Common myeloid progenitor, CD34-positive (primary cell): ENCODE data around the gene TRABD.

Experiments
- CTCF ChIA-PET: fragments of 350-600 bp; sonication (Branson Sonifier 250); formaldehyde crosslinking; loops from one replicate; lab custom pipeline; 2021; ENCODE audit warnings: antibody characterized with exemption; lab: Charles Lee
- POLR2A ChIA-PET: fragments of 350-600 bp; sonication (Branson Sonifier 250); formaldehyde crosslinking; loops from one replicate; lab custom pipeline; 2021; ENCODE audit warnings: antibody characterized with exemption; lab: Charles Lee
- DNase-seq, 3 donors: peaks; one replicate each; pipeline versions ENCODE4 v3.0.0 to v3.0.0-alpha.2; 2013
- H3K27ac ChIP-seq, 2 experiments: 1 replicate in 1 of 2; 2 replicates in 1 of 2; pipeline ENCODE4 v1.7.0; 2013; ENCODE audit warnings: inconsistent platforms in 2 of 2, low read length in 2 of 2, mild to moderate bottlenecking in 2 of 2, low read depth in 1 of 2, moderate library complexity in 1 of 2; ENCODE audit not compliant: severe bottlenecking in 2 of 2, insufficient read depth in 1 of 2, poor library complexity in 1 of 2
- H3K27me3 ChIP-seq, 5 experiments: replicated peaks in 2 of 5; 1 replicate in 3 of 5; 2 replicates in 2 of 5; pipeline versions ENCODE4 v1.6.1 to v1.7.0; 2013; ENCODE audit warnings: low read length in 4 of 5, mild to moderate bottlenecking in 2 of 5, moderate library complexity in 2 of 5, inconsistent platforms in 1 of 5; ENCODE audit not compliant: insufficient read depth in 5 of 5, control insufficient read depth in 4 of 5
- H3K36me3 ChIP-seq, 4 experiments: 1 replicate in 2 of 4; 2 replicates in 2 of 4; pipeline versions ENCODE4 v1.6.1 to v1.7.0; 2013; ENCODE audit warnings: low read length in 3 of 4, control low read depth in 1 of 4, mild to moderate bottlenecking in 1 of 4; ENCODE audit not compliant: control insufficient read depth in 4 of 4, insufficient read depth in 4 of 4
- H3K4me1 ChIP-seq, 4 experiments: 1 replicate in 3 of 4; 2 replicates in 1 of 4; pipeline versions ENCODE4 v1.6.1 to v1.7.1; 2013; ENCODE audit warnings: low read length in 3 of 4, mild to moderate bottlenecking in 3 of 4, control low read depth in 1 of 4, inconsistent platforms in 1 of 4, moderate library complexity in 1 of 4; ENCODE audit not compliant: control insufficient read depth in 4 of 4, insufficient read depth in 4 of 4; ENCODE audit errors: control extremely low read depth in 1 of 4
- H3K4me3 ChIP-seq, 7 experiments: 1 replicate in 4 of 7; 2 replicates in 3 of 7; pipeline versions ENCODE4 v1.5.1 to v1.7.0; 2013; ENCODE audit warnings: mild to moderate bottlenecking in 7 of 7, low read length in 6 of 7, moderate library complexity in 6 of 7, inconsistent platforms in 2 of 7, low read depth in 2 of 7, control low read depth in 1 of 7; ENCODE audit not compliant: insufficient read depth in 4 of 7, control insufficient read depth in 1 of 7; ENCODE audit errors: extremely low read depth in 1 of 7
- H3K9me3 ChIP-seq, 5 experiments: 1 replicate in 4 of 5; 2 replicates in 1 of 5; pipeline versions ENCODE4 v1.6.1 to v1.7.1; 2013; ENCODE audit warnings: low read length in 4 of 5, mild to moderate bottlenecking in 2 of 5, inconsistent platforms in 1 of 5, low read depth in 1 of 5, moderate library complexity in 1 of 5; ENCODE audit not compliant: control insufficient read depth in 4 of 5, insufficient read depth in 2 of 5; ENCODE audit errors: control extremely low read depth in 1 of 5
- WGBS: methylation state at CpG from one replicate; pipeline ENCODE4 v1.1.5; 2013; ENCODE audit not compliant: insufficient coverage; 5-methylcytosine and 5-hydroxymethylcytosine counted together

The TRABD gene

GRCh38 chr22:50199251-50199721 lies 13.6 kb downstream of the TRABD start:
- ChIA-PET CTCF (interaction anchor here (0.7 kb wide), 1 partner anchor 8 kb away, joined by 3 read pairs; no protein-coding TSS in a partner anchor), POLR2A (interaction anchor here (4.9 kb wide), 1 partner anchor 8 kb away, joined by 55 read pairs; no protein-coding TSS in a partner anchor)
- Histone ChIP-seq H3K36me3 (peaks cover 2 to 60% (median 30%) of the 10 kb centered on the region in 4 experiments), H3K27me3 (no peaks in the 10 kb centered on the region), H3K27ac (no peak overlapping the region), H3K9me3 (no peaks in the 10 kb centered on the region), H3K4me1 (peaks cover 0 to 24% (median 21%) of the 10 kb centered on the region in 4 experiments), H3K4me3 (peak overlapping the region in 1 of 7 experiments; percentile 62)
- WGBS: 96% methylated on average over 15 of the region's 18 CpGs
- DNase-seq: no peak

GRCh38 chr22:50199829-50200460 lies 14.2 kb downstream of the TRABD start:
- peaks cover 0 to 31% (median 23%) of the 10 kb centered on the region in 4 experiments for H3K4me1 ChIP-seq
- H3K9me3 ChIP-seq: no peaks in the 10 kb centered on the region
- 3% methylated on average over 27 of the region's 34 CpGs for WGBS
- POLR2A ChIA-PET: interaction anchor here (4.9 kb wide), 1 partner anchor 9 kb away, joined by 55 read pairs; no protein-coding TSS in a partner anchor
- H3K27me3 ChIP-seq: no peaks in the 10 kb centered on the region
- peak overlapping the region; percentile 25 to 58 for H3K27ac ChIP-seq
- peak overlapping the region; percentile 23 to 81 (median 63) for H3K4me3 ChIP-seq
- peak in 1 of 3 donors; percentile 40 for DNase-seq
- H3K36me3 ChIP-seq: peaks cover 2 to 55% (median 26%) of the 10 kb centered on the region in 4 experiments
- CTCF ChIA-PET: interaction anchor here (0.7 kb wide), 1 partner anchor 9 kb away, joined by 3 read pairs; no protein-coding TSS in a partner anchor

- H3K27ac ChIP-seq: peak within 1 kb of the TSS; percentile 25 to 58
- peak within 1 kb of the TSS; percentile 49 to 81 (median 67) for H3K4me3 ChIP-seq
- peaks cover 0 to 32% (median 22%) of the 10 kb centered on the region in 4 experiments for H3K4me1 ChIP-seq
- DNase-seq: peak; percentile 84 to 89 (median 87)
- CTCF ChIA-PET: interaction anchor here (0.8 to 1.0 kb wide), 2 partner anchors 9 to 19 kb away, joined by 3 read pairs; no protein-coding TSS in a partner anchor
- under 1% methylated on average over 102 of the region's 105 CpGs for WGBS
- POLR2A ChIA-PET: interaction anchor here (4.9 kb wide), 1 partner anchor 9 kb away, joined by 55 read pairs; no protein-coding TSS in a partner anchor
- peaks cover 2 to 55% (median 23%) of the 10 kb centered on the region in 4 experiments for H3K36me3 ChIP-seq
- H3K9me3 ChIP-seq: no peaks in the 10 kb centered on the region
- no peaks in the 10 kb centered on the region for H3K27me3 ChIP-seq
These were observed 14.9 kb downstream of the TRABD start, which contains the start of gene SELENOO for GRCh38 chr22:50200461-50201190. SELENOO (plus strand) TSS chr22:50201011; CDS start chr22:50201037, 26 bp downstream.

- POLR2A ChIA-PET: interaction anchor here (4.9 kb wide), 1 partner anchor 10 kb away, joined by 55 read pairs; no protein-coding TSS in a partner anchor
- 4% methylated on average over 108 of the region's 115 CpGs for WGBS
These were observed 15.7 kb downstream of the TRABD start for GRCh38 chr22:50201191-50202129.

GRCh38 chr22:50202130-50202666 lies 16.5 kb downstream of the TRABD start:
- peak overlapping the region in 6 of 7 experiments; percentile 62 to 81 (median 72) for H3K4me3 ChIP-seq
- H3K4me1 ChIP-seq: peaks cover 0 to 32% (median 22%) of the 10 kb centered on the region in 4 experiments
- CTCF ChIA-PET: no interaction called here
- H3K9me3 ChIP-seq: no peaks in the 10 kb centered on the region
- peaks cover 2 to 56% (median 25%) of the 10 kb centered on the region in 4 experiments for H3K36me3 ChIP-seq
- POLR2A ChIA-PET: interaction anchor here (4.9 kb wide), 1 partner anchor 11 kb away, joined by 55 read pairs; no protein-coding TSS in a partner anchor
- no peaks in the 10 kb centered on the region for H3K27me3 ChIP-seq
- DNase-seq: no peak
- 92% methylated on average over 9 of the region's 13 CpGs for WGBS
- no peak overlapping the region for H3K27ac ChIP-seq

More at GRCh38 chr22:50201191-50202129, 15.7 kb downstream of the TRABD start:
- Histone ChIP-seq H3K9me3 (no peaks in the 10 kb centered on the region), H3K4me1 (peaks cover 0 to 32% (median 22%) of the 10 kb centered on the region in 4 experiments), H3K36me3 (peaks cover 2 to 55% (median 24%) of the 10 kb centered on the region in 4 experiments), H3K27ac (no peak overlapping the region), H3K4me3 (peak overlapping the region; percentile 49 to 81 (median 67)), H3K27me3 (no peaks in the 10 kb centered on the region)
- no peak for DNase-seq
- CTCF ChIA-PET: interaction anchor here (0.8 to 1.0 kb wide), 2 partner anchors 9 to 20 kb away, joined by 3 read pairs; no protein-coding TSS in a partner anchor

- CTCF ChIA-PET: no interaction called here
These were observed 17.6 kb downstream of the TRABD start for GRCh38 chr22:50203288-50203687.

More at GRCh38 chr22:50203288-50203687, 17.6 kb downstream of the TRABD start:
- no CpG with 5 or more reads among the region's 1 CpG for WGBS
- no peak for DNase-seq
- Histone ChIP-seq H3K36me3 (peaks cover 2 to 54% (median 27%) of the 10 kb centered on the region in 4 experiments), H3K27ac (no peak overlapping the region), H3K4me3 (no peak overlapping the region), H3K27me3 (no peaks in the 10 kb centered on the region), H3K4me1 (peaks cover 0 to 33% (median 22%) of the 10 kb centered on the region in 4 experiments), H3K9me3 (no peaks in the 10 kb centered on the region)
- POLR2A ChIA-PET: interaction anchor here (4.9 kb wide), 1 partner anchor 12 kb away, joined by 55 read pairs; no protein-coding TSS in a partner anchor
